Posterior cingulate gyrus (tissue), 11 donors: ENCODE measurements around the gene EML6.

Source experiments
- DNase-seq, 10 donors: peaks; one replicate each; pipeline versions ENCODE4 v3.0.0 to v3.0.0-alpha.2; 2020 to 2021; ENCODE audit warnings: mixed read lengths in 3 of 10
- intact Hi-C: fragments of 100-400 bp; cut with DNase I; formaldehyde crosslinking; loops from one replicate; pipeline ENCODE4 v1.15.1; 2023

EML6 gene

GRCh38 chr2:54704688-54705605 lies 18.5 kb upstream of the EML6 start:
- intact Hi-C loops: loop anchor here (1.0 to 10.0 kb wide), 4 partner anchors 38 to 598 kb away; no protein-coding TSS in a partner anchor
- no peak for DNase-seq

DNA sequence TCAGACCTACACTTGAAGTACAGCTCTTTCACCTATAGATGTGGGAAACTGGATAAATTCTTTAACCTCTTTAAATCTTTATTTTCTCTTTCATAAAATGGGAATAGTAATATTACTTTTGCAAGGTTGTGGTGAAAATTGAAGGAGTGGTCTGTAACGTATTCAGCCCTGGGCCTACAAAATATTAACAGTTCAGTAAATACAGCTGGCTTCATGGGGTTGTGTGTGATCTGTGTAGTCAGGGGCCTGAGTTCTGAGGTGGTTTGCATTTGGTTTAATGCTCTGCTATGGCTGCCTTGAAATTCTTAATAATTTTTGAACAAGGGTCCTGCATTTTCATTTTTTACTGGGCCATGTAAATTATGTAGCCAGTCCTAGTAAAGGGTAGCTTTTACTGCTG lies 16.8 kb upstream of the EML6 start:
- intact Hi-C loops: loop anchor here (10.0 kb wide), 1 partner anchor 542 kb away; no protein-coding TSS in a partner anchor
- no peak for DNase-seq

GRCh38 chr2:54708584-54709335 lies 14.7 kb upstream of the EML6 start:
- intact Hi-C loops: loop anchor here (10.0 kb wide), 1 partner anchor 544 kb away; no protein-coding TSS in a partner anchor
- peak in 8 of 10 donors; percentile 39 to 92 (median 55) for DNase-seq

DNA sequence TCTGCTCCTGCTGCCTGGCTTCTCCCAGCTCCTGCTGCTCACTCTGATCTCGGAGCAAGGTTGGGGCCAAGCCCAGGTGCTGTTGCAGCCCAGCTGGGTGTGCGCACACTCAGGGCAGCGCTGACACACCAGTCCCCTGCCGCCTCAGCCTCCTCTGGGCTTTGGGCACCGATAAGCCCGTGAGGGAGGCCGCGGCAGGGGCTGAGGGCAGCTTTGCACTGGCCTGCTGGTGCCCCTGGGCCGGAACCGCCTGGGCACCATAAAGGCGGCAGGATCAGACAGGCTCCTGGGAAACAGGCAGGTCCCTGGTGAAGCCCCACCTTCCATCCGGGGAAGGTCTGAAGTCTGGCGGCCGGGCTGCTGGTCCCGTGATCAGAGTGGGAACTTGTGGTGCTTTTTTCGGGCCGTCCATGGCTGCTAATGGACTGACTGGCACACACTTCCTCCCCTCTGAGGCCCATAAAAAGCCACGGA lies 14.1 kb upstream of the EML6 start:
- DNase-seq: no peak
- intact Hi-C loops: loop anchor here (10.0 kb wide), 1 partner anchor 545 kb away; no protein-coding TSS in a partner anchor

- no peak for DNase-seq
- intact Hi-C loops: no loop called here
Measured at GRCh38 chr2:54710216-54710615, 13.2 kb upstream of the EML6 start.

DNA sequence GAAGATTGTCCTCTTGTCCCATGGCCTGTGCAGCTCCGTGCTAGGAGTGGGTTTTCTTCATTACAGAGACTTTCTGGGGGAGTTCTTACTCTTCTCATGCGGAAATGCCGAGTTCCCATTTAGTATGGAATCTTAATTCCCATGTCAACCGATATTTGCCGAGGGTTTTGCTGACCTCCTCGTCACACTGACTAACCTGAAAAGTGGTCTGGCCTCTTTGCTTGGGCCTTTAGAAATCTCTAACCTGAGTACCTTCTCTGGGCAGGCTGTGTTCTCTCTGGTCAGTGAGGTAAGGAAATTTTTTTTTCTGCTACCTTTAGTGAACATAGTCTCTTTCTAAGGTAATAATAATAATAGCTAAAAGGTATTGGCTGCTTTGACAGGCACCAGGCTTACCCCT lies 10.9 kb upstream of the EML6 start:
- DNase-seq: no peak

DNA sequence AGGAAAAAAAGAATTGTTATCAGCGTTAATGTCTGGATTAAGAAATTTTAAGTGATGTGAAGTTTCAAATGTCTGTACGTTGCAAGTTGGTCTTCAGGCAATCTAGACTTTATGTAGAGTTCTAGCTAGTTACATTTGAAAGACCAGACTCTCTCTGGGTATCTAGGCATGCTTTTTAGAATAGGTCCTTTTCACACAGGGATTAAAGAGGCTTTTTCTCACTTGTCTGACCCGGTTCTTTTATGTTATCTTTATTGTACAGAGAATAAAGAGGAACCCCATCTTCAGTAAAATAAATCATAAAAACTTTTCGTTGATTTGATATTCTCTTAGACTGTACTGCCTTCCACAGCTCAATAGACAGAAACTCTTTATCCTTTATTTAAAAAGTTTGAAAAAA lies 8.5 kb upstream of the EML6 start:
- intact Hi-C loops: no loop called here

More for the DNA sequence above, 10.9 kb upstream of the EML6 start:
- intact Hi-C loops: no loop called here

DNA sequence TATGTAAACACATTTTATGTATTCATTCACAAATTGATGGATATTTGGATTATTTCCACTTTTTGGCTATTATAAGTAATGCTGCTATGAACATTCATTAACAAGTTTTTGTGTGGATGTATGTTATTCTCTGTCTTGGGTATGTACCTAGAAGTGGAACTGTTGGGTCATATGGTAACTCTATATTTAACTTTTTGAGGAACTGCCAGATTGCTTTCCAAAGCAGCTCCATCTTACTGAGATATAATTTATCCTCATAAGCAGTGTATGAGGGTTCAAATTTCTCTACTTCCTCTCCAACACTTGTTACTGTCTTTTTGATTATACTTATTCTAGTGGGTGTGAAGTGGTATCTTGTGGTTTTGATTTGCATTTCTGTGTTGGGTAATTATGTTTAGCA lies 7.1 kb upstream of the EML6 start:
- DNase-seq: no peak
- intact Hi-C loops: no loop called here

More for the DNA sequence above, 8.5 kb upstream of the EML6 start:
- DNase-seq: no peak

DNA sequence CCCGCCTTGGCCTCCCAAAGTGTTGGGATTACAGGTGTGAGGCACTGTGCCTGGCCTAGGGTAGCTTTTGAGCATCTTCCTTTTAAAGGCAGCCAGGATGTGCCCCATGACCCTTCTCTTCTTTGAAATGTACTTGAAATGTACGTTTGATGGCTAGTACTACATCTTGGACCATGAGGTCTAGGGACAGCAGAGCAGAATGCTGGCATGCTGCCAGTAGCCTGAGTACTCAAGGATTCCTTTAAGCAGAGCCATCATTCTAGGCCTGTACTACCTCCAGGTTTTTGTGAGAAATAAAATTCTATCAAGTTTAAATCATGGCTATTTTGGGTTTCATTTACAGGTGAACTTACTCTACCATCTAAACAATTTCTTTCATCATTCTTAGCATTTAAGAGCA lies 2.9 kb upstream of the EML6 start:
- no peak for DNase-seq
- intact Hi-C loops: loop anchor here (10.0 kb wide), 1 partner anchor 386 kb away; a partner anchor contains a TSS

DNA sequence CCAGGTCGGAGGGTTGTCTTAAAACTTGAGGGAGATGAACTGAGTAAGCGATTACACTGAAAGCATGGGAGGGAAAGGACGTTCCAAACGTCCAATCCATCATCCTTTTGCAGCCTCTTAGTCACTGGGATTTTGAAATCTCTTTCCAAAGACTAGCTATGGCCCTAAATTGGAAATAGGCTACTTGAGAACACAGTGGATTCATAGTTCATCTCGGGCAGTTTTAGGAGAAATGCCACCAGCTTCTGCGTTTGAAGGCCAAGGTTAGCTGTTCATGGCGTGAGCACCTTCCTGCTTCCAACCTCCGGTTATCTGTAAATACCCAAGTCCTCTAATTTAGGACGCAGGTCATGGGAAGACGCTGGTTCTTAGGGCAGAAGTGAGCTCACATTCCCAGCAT lies 821 bp upstream of the EML6 start:
- no peak for DNase-seq
- intact Hi-C loops: loop anchor here (1.0 to 10.0 kb wide), 2 partner anchors 116 to 388 kb away; a partner anchor contains a TSS

GRCh38 chr2:54723996-54724559 lies 616 bp downstream of the EML6 start:
- intact Hi-C loops: loop anchor here (1.0 to 10.0 kb wide), 2 partner anchors 114 to 389 kb away; a partner anchor contains a TSS
- no peak for DNase-seq

- DNase-seq: peak; percentile 22 to 90 (median 35)
Measured at GRCh38 chr2:54724560-54725342, 1.3 kb downstream of the EML6 start.

GRCh38 chr2:54725343-54726099 lies 2.1 kb downstream of the EML6 start:
- intact Hi-C loops: loop anchor here (2.0 to 10.0 kb wide), 2 partner anchors 283 to 391 kb away; a partner anchor contains a TSS
- DNase-seq: no peak

More at GRCh38 chr2:54724560-54725342, 1.3 kb downstream of the EML6 start:
- intact Hi-C loops: loop anchor here (10.0 kb wide), 1 partner anchor 390 kb away; a partner anchor contains a TSS

DNA sequence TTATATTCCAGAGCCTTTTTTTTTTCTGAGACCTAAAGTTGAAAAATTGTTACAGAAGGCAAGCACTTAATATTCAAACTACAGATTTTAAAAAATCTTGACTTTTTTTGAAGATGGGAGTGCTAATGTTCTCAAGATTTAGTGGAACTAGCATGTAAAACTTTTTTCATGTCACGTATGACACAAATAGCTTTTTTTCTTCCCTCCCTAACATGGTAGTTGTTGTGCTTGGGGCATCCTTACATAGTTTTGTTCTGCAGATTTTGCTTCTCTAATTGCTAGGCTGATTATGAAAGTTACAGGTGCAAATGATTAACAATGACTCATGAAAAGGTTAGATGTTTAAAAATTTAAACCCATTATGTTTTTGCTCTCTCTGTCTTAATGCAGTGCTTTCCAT lies 3.0 kb downstream of the EML6 start:
- intact Hi-C loops: loop anchor here (2.0 to 10.0 kb wide), 2 partner anchors 282 to 392 kb away; a partner anchor contains a TSS

GRCh38 chr2:54726940-54727339 lies 3.5 kb downstream of the EML6 start:
- intact Hi-C loops: loop anchor here (2.0 to 10.0 kb wide), 2 partner anchors 282 to 392 kb away; a partner anchor contains a TSS
- no peak for DNase-seq

More for the DNA sequence above, 3.0 kb downstream of the EML6 start:
- no peak for DNase-seq

GRCh38 chr2:54728669-54729120 lies 5.2 kb downstream of the EML6 start:
- no peak for DNase-seq
- intact Hi-C loops: loop anchor here (10.0 kb wide), 1 partner anchor 394 kb away; a partner anchor contains a TSS

DNA sequence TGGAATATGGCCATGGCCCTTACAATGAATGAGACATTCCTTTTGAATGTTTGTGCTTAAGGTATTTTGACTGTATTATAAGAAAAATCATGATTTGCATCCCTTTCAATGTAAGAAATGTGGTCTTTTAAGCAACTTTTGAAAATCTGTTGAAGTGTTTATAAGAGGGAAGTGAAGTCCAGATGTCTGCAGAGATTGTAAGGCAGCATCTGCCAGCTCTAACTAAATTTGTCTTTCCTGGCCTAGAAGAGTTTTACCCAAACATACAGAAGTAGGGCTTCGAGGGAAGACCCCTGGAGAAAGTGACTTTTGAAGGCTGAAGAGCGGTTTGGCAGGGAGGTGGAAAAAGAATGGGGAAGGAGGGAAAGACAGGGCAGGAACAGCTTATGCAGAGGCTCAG lies 12.2 kb downstream of the EML6 start:
- intact Hi-C loops: no loop called here
- no peak for DNase-seq

DNA sequence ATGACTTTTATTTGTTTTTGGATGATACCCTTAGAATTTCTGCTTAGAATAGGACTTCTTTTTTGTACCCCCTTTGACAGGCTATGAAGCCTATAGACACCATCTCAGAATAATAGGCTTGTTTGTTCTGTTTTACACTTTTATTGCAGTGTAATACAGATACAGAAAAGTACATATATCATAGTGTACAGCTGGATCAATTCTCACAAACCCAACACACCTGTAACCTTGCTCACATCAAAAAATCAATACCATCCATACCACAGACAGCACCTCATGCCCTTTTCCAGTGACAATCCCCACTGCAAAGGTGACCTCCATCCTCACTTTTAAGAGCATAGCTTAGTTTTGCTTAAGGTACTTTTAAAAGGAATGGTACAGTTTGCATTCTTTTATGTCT lies 14.8 kb downstream of the EML6 start:
- intact Hi-C loops: no loop called here
- no peak for DNase-seq
